ENCODE results near the gene TRAPPC12. TPM values are rescaled to one million over a fixed set of nuclear protein-coding genes. Genes with fewer than 3 reads are reported as not detected.

Gene TRAPPC12
- total RNA-seq, 1 donor = 67.0 TPM

DNA sequence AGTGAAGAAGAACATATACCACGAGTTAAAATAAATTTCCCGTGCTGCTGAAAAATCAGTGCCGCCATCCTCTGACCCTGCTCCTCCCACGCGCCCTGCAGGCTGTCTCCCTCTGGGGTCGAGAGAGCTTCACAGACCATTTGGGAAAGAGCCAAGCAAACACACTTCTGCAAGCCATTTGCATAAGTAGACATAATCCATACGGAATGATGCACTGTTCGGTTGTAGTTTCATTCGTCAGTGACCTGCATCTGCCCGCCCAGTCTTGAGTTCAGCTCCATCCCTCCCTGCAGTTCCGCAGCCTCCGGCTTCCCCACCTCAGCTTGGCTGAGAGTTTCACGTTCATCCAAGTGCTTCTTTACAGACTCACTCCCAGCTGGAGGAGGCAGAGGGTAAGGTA is 69.6 kb downstream of the TRAPPC12 start:
- Histone ChIP-seq H3K4me3 (ENCODE audit: insufficient read depth, low read length) (no peak overlapping the region), H2AFZ (ENCODE audit: low read length) (no peak overlapping the region), H3K9me3 (ENCODE audit: low read depth, low read length) (no peaks in the 10 kb centered on the region), H3K4me2 (ENCODE audit: insufficient read depth, low read length) (no peak overlapping the region), H3K27ac (ENCODE audit: low read depth, low read length) (no peak overlapping the region), H3K27me3 (ENCODE audit: insufficient read depth, low read length) (no peaks in the 10 kb centered on the region), H3K36me3 (ENCODE audit: insufficient read depth, low read length) (peaks cover 50% of the 10 kb centered on the region), H4K20me1 (ENCODE audit: insufficient read depth, low read length) (peaks cover 5% of the 10 kb centered on the region), H3K79me2 (ENCODE audit: insufficient read depth, low read length) (no peaks in the 10 kb centered on the region), H3K4me1 (ENCODE audit: insufficient read depth, low read length) (no peaks in the 10 kb centered on the region)
- TF ChIP-seq, protein P1, sequence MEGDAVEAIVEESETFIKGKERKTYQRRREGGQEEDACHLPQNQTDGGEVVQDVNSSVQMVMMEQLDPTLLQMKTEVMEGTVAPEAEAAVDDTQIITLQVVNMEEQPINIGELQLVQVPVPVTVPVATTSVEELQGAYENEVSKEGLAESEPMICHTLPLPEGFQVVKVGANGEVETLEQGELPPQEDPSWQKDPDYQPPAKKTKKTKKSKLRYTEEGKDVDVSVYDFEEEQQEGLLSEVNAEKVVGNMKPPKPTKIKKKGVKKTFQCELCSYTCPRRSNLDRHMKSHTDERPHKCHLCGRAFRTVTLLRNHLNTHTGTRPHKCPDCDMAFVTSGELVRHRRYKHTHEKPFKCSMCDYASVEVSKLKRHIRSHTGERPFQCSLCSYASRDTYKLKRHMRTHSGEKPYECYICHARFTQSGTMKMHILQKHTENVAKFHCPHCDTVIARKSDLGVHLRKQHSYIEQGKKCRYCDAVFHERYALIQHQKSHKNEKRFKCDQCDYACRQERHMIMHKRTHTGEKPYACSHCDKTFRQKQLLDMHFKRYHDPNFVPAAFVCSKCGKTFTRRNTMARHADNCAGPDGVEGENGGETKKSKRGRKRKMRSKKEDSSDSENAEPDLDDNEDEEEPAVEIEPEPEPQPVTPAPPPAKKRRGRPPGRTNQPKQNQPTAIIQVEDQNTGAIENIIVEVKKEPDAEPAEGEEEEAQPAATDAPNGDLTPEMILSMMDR (IDR thresholded peaks at IDR 0.05; ENCODE audit: extremely low read depth, low read depth, low read length) = no peak
- DNase-seq (ENCODE audit: insufficient read length, low spot score, missing footprints) = peak; percentile 44

GRCh38 chr2:3449936-3450335 is 70.4 kb downstream of the TRAPPC12 start:
- Histone ChIP-seq H3K27me3 (ENCODE audit: insufficient read depth, low read length) (no peaks in the 10 kb centered on the region), H3K27ac (ENCODE audit: low read depth, low read length) (no peak overlapping the region), H2AFZ (ENCODE audit: low read length) (no peak overlapping the region), H3K4me3 (ENCODE audit: insufficient read depth, low read length) (no peak overlapping the region), H3K79me2 (ENCODE audit: insufficient read depth, low read length) (no peaks in the 10 kb centered on the region), H3K9me3 (ENCODE audit: low read depth, low read length) (no peaks in the 10 kb centered on the region), H3K36me3 (ENCODE audit: insufficient read depth, low read length) (peaks cover 45% of the 10 kb centered on the region), H3K4me2 (ENCODE audit: insufficient read depth, low read length) (no peak overlapping the region), H3K4me1 (ENCODE audit: insufficient read depth, low read length) (no peaks in the 10 kb centered on the region), H4K20me1 (ENCODE audit: insufficient read depth, low read length) (peaks cover 5% of the 10 kb centered on the region)
- TF ChIP-seq, protein P1 (IDR thresholded peaks at IDR 0.05; ENCODE audit: extremely low read depth, low read depth, low read length) = no peak
- peak; percentile 41 for DNase-seq (ENCODE audit: insufficient read length, low spot score, missing footprints)

DNA sequence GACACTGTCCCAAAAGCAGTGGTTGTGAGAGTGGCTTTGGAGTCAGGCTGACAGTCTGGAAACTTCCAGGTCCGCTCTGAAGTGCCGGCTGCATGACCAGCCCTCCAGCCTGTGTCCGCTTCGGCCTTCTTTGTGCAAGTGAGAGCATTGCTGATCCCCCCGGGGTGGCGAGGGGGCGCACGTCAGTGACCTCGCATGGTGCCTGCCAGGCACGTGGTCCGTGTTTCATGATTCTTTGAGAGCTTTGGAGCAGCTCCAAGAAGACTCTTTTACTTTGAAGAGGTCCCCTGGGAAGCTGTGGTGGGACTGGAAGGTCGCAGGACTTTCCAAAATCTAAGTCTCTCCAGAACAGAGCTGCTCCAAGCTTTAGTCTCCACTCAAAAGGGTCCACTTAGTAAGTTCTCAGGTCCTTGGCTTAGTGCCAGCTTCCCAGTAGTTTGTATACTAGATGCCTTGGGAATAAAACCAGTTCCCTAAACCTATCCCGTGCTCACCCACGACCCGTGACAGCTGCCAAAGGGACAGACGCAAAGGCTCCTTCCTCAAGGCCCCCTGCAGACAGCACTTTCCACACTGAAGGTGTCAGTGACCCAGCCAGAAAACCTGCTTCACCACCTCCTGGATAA is 71.0 kb downstream of the TRAPPC12 start:
- no peak overlapping the region for H3K27ac ChIP-seq (ENCODE audit: low read depth, low read length)
- TF ChIP-seq, protein P1 (IDR thresholded peaks at IDR 0.05; ENCODE audit: extremely low read depth, low read depth, low read length) = no peak

DNA sequence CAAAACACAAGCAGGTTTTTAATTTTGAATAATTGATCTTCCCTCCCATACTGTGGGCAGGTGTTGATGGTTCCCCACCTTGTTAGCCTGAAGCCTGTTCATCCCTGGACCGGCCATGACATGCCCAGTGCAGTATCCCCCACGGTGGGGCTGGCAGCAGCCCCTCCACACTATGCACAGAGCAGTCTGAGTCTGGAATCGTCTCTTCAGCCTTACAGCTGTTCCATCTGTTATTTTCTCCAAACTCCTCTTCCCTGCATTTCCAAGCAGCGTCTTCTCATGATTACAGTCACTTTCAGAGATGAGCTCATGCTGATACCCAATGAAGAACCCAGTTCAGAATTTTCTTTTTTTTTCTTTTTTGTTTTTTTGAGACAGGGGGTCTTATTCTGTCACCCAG is 71.7 kb downstream of the TRAPPC12 start:
- H3K36me3 ChIP-seq (ENCODE audit: insufficient read depth, low read length) = peaks cover 42% of the 10 kb centered on the region
- no peak overlapping the region for H3K4me3 ChIP-seq (ENCODE audit: insufficient read depth, low read length)
- H3K27me3 ChIP-seq (ENCODE audit: insufficient read depth, low read length) = no peaks in the 10 kb centered on the region
- H3K9me3 ChIP-seq (ENCODE audit: low read depth, low read length) = no peaks in the 10 kb centered on the region
- peak; percentile 18 for DNase-seq (ENCODE audit: insufficient read length, low spot score, missing footprints)
- H4K20me1 ChIP-seq (ENCODE audit: insufficient read depth, low read length) = peaks cover 5% of the 10 kb centered on the region
- no peak overlapping the region for H3K4me2 ChIP-seq (ENCODE audit: insufficient read depth, low read length)
- no peaks in the 10 kb centered on the region for H3K79me2 ChIP-seq (ENCODE audit: insufficient read depth, low read length)
- H3K4me1 ChIP-seq (ENCODE audit: insufficient read depth, low read length) = no peaks in the 10 kb centered on the region
- TF ChIP-seq, protein P1 (IDR thresholded peaks at IDR 0.05; ENCODE audit: extremely low read depth, low read depth, low read length) = no peak
- H2AFZ ChIP-seq (ENCODE audit: low read length) = no peak overlapping the region
- H3K27ac ChIP-seq (ENCODE audit: low read depth, low read length) = no peak overlapping the region

More for the DNA sequence above, 71.0 kb downstream of the TRAPPC12 start:
- Histone ChIP-seq H3K4me2 (ENCODE audit: insufficient read depth, low read length) (no peak overlapping the region), H3K27me3 (ENCODE audit: insufficient read depth, low read length) (no peaks in the 10 kb centered on the region), H4K20me1 (ENCODE audit: insufficient read depth, low read length) (peaks cover 5% of the 10 kb centered on the region), H3K9me3 (ENCODE audit: low read depth, low read length) (no peaks in the 10 kb centered on the region), H3K36me3 (ENCODE audit: insufficient read depth, low read length) (peaks cover 42% of the 10 kb centered on the region), H3K79me2 (ENCODE audit: insufficient read depth, low read length) (no peaks in the 10 kb centered on the region), H3K4me1 (ENCODE audit: insufficient read depth, low read length) (no peaks in the 10 kb centered on the region), H2AFZ (ENCODE audit: low read length) (no peak overlapping the region), H3K4me3 (ENCODE audit: insufficient read depth, low read length) (no peak overlapping the region)
- DNase-seq (ENCODE audit: insufficient read length, low spot score, missing footprints) = peak; percentile 53
